ENCODE measurements around the gene ZNF614.
"Not testable (repeated sequence)": the region's sequence is repeated elsewhere in the genome, so short reads cannot be mapped to it uniquely, and the experiment has no call there.

ZNF614 gene

GRCh38 chr19:51986309-51987291, 41.6 kb downstream of the ZNF614 start, which contains the start of gene ZNF350:
ZNF350 (minus strand) TSS chr19:51986840; CDS start chr19:51974360, 12,480 bp downstream.
- ChIA-PET CTCF (no interaction called here), POLR2A (ENCODE audit: low non-redundant PET) (no interaction called here)
- peak; percentile 76 for DNase-seq (ENCODE audit: low spot score)
- peak within 1 kb of the TSS; percentile 52 for H3K27ac ChIP-seq
- TF ChIP-seq CTCF (conservative IDR thresholded peaks at IDR 0.05; ENCODE audit: low read depth), result no peak

GRCh38 chr19:51983361-51983760, 44.8 kb downstream of the ZNF614 start:
- ChIA-PET POLR2A (ENCODE audit: low non-redundant PET) (no interaction called here), CTCF (no interaction called here)
- no peak overlapping the region for H3K27ac ChIP-seq

GRCh38 chr19:51980926-51981325, 47.3 kb downstream of the ZNF614 start:
- H3K27ac ChIP-seq; DNase-seq (ENCODE audit: low spot score); POLR2A ChIA-PET (ENCODE audit: low non-redundant PET): not testable (repeated sequence)
- CTCF ChIA-PET, result interaction anchor here (0.6 kb wide), 1 partner anchor 264 kb away, joined by 3 read pairs; no protein-coding TSS in a partner anchor

More at GRCh38 chr19:51983361-51983760, 44.8 kb downstream of the ZNF614 start:
- no peak for DNase-seq (ENCODE audit: low spot score)
- no peak for TF ChIP-seq CTCF (conservative IDR thresholded peaks at IDR 0.05; ENCODE audit: low read depth)

- ChIA-PET CTCF (interaction anchor here (0.6 kb wide), 1 partner anchor 60 kb away, joined by 3 read pairs; no protein-coding TSS in a partner anchor), POLR2A (ENCODE audit: low non-redundant PET) (no interaction called here)
- H3K27ac ChIP-seq, result no peak overlapping the region
- no peak for DNase-seq (ENCODE audit: low spot score)
- TF ChIP-seq CTCF (conservative IDR thresholded peaks at IDR 0.05; ENCODE audit: low read depth), result no peak
These were observed 48.0 kb downstream of the ZNF614 start for GRCh38 chr19:51980116-51980736.

- H3K27ac ChIP-seq, result no peak overlapping the region
- no peak for TF ChIP-seq CTCF (conservative IDR thresholded peaks at IDR 0.05; ENCODE audit: low read depth)
- no peak for DNase-seq (ENCODE audit: low spot score)
- CTCF ChIA-PET, result no interaction called here
- POLR2A ChIA-PET (ENCODE audit: low non-redundant PET), result no interaction called here
These were observed 49.3 kb downstream of the ZNF614 start for GRCh38 chr19:51978882-51979281.

GRCh38 chr19:51977346-51977745, 50.8 kb downstream of the ZNF614 start:
- CTCF ChIA-PET, result no interaction called here
- POLR2A ChIA-PET (ENCODE audit: low non-redundant PET), result no interaction called here
- no peak for TF ChIP-seq CTCF (conservative IDR thresholded peaks at IDR 0.05; ENCODE audit: low read depth)
- no peak for DNase-seq (ENCODE audit: low spot score)
- no peak overlapping the region for H3K27ac ChIP-seq

- POLR2A ChIA-PET (ENCODE audit: low non-redundant PET), result no interaction called here
- TF ChIP-seq CTCF (conservative IDR thresholded peaks at IDR 0.05; ENCODE audit: low read depth), result no peak
- H3K27ac ChIP-seq, result no peak overlapping the region
- CTCF ChIA-PET, result no interaction called here
- no peak for DNase-seq (ENCODE audit: low spot score)
These were observed 51.3 kb downstream of the ZNF614 start for GRCh38 chr19:51976852-51977251.

- H3K27ac ChIP-seq; POLR2A ChIA-PET (ENCODE audit: low non-redundant PET); DNase-seq (ENCODE audit: low spot score); CTCF ChIA-PET: not testable (repeated sequence)
These were observed 52.4 kb downstream of the ZNF614 start for GRCh38 chr19:51975787-51976186.

Data from RWPE1 (cell line).